ENCODE measurements around the gene ENOSF1.

DNA sequence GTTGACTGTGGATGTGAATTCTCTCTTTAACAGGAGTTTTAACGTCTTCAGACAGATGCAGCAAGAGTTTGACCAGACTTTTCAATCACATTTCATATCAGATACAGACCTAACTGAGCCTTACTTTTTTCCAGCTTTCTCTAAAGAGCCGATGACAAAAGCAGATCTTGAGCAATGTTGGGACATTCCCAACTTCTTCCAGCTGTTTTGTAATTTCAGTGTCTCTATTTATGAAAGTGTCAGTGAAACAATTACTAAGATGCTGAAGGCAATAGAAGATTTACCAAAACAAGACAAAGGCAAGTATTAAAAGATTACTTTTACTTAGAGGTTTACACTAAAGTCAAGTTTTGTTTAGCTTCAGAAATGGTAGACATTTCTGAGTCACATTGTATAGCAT lies 85.2 kb downstream of the ENOSF1 start:
- TF ChIP-seq, protein P1, sequence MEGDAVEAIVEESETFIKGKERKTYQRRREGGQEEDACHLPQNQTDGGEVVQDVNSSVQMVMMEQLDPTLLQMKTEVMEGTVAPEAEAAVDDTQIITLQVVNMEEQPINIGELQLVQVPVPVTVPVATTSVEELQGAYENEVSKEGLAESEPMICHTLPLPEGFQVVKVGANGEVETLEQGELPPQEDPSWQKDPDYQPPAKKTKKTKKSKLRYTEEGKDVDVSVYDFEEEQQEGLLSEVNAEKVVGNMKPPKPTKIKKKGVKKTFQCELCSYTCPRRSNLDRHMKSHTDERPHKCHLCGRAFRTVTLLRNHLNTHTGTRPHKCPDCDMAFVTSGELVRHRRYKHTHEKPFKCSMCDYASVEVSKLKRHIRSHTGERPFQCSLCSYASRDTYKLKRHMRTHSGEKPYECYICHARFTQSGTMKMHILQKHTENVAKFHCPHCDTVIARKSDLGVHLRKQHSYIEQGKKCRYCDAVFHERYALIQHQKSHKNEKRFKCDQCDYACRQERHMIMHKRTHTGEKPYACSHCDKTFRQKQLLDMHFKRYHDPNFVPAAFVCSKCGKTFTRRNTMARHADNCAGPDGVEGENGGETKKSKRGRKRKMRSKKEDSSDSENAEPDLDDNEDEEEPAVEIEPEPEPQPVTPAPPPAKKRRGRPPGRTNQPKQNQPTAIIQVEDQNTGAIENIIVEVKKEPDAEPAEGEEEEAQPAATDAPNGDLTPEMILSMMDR (IDR thresholded peaks at IDR 0.05) = no peak
- TF ChIP-seq POLR2A (IDR thresholded peaks at IDR 0.05) = no peak
